Mesendoderm (in vitro differentiated cells): ENCODE measurements around the gene RBPJL.

Source experiments
- DNase-seq: peaks from one replicate; pipeline ENCODE4 v3.0.0; 2013
- H2AK5ac ChIP-seq: 2 replicates; pipeline ENCODE4 v1.6.1; 2013; ENCODE audit warnings: low read length, inconsistent platforms
- H2BK120ac ChIP-seq: 2 replicates; pipeline ENCODE4 v1.6.1; 2013; ENCODE audit warnings: low read depth, mild to moderate bottlenecking, low read length, moderate library complexity, mixed read lengths
- H2BK15ac ChIP-seq: replicated peaks from 2 replicates; pipeline ENCODE4 v1.6.1; 2013; ENCODE audit warnings: low read depth, mild to moderate bottlenecking, moderate library complexity
- H2BK5ac ChIP-seq: 2 replicates; pipeline ENCODE4 v1.6.1; 2013; ENCODE audit warnings: low read length, inconsistent platforms
- H3K18ac ChIP-seq: 2 replicates; pipeline ENCODE4 v1.6.1; 2013; ENCODE audit warnings: mild to moderate bottlenecking, low read length, mixed read lengths
- H3K23ac ChIP-seq: one replicate; pipeline ENCODE4 v1.6.1; 2013; ENCODE audit warnings: low read length
- H3K27ac ChIP-seq: 2 replicates; pipeline ENCODE4 v1.5.1; 2013; ENCODE audit warnings: low read depth, mild to moderate bottlenecking, inconsistent platforms, low read length, moderate library complexity
- H3K27me3 ChIP-seq: 2 replicates; pipeline ENCODE4 v1.6.1; 2013; ENCODE audit warnings: low read length, control low read depth, mild to moderate bottlenecking, inconsistent platforms; ENCODE audit not compliant: insufficient read depth, poor library complexity
- H3K36me3 ChIP-seq: 2 replicates; pipeline ENCODE4 v1.6.1; 2013; ENCODE audit warnings: low read length, inconsistent platforms; ENCODE audit not compliant: control insufficient read depth, insufficient read depth
- H3K4ac ChIP-seq: one replicate; pipeline ENCODE4 v1.6.1; 2013; ENCODE audit warnings: low read depth, mild to moderate bottlenecking, low read length, moderate library complexity
- H3K4me1 ChIP-seq: 2 replicates; pipeline ENCODE4 v1.6.1; 2013; ENCODE audit warnings: low read depth, low read length, inconsistent platforms; ENCODE audit not compliant: control insufficient read depth
- H3K4me2 ChIP-seq: 2 replicates; pipeline ENCODE4 v1.6.1; 2013; ENCODE audit warnings: low read length
- H3K4me3 ChIP-seq: 2 replicates; pipeline ENCODE4 v1.5.1; 2013; ENCODE audit warnings: mild to moderate bottlenecking, low read length
- H3K56ac ChIP-seq: one replicate; pipeline ENCODE4 v1.6.1; 2013; ENCODE audit warnings: low read length
- H3K79me1 ChIP-seq: 2 replicates; pipeline ENCODE4 v1.6.1; 2013; ENCODE audit warnings: low read length, inconsistent platforms
- H3K79me2 ChIP-seq: 2 replicates; pipeline ENCODE4 v1.6.1; 2013; ENCODE audit warnings: mild to moderate bottlenecking, low read length; ENCODE audit not compliant: control insufficient read depth, insufficient read depth
- H3K9ac ChIP-seq: 2 replicates; pipeline ENCODE4 v1.6.1; 2013; ENCODE audit warnings: low read length, inconsistent platforms
- H4K5ac ChIP-seq: one replicate; pipeline ENCODE4 v1.6.1; 2013; ENCODE audit warnings: low read length
- H4K8ac ChIP-seq: one replicate; pipeline ENCODE4 v1.6.1; 2013; ENCODE audit warnings: low read depth, mild to moderate bottlenecking, control low read depth, low read length, moderate library complexity
- WGBS: extraction: QIAGEN DNeasy Blood & Tissue Kit; methylation state at CpG from one replicate; pipeline ENCODE4 v1.1.7; 2013; ENCODE audit warnings: low lambda C conversion rate, missing lambda C conversion rate; ENCODE audit not compliant: insufficient coverage; ENCODE audit errors: extremely low coverage; 5-methylcytosine and 5-hydroxymethylcytosine counted together

Gene RBPJL

GRCh38 chr20:45353746-45354145 lies 47.1 kb downstream of the RBPJL start:
- H3K56ac ChIP-seq = no peak overlapping the region
- H3K18ac ChIP-seq = no peak overlapping the region
- no peak overlapping the region for H2BK120ac ChIP-seq
- no peak overlapping the region for H4K8ac ChIP-seq
- WGBS = no CpG with 5 or more reads among the region's 1 CpG
- no peak overlapping the region for H2AK5ac ChIP-seq
- H3K9ac ChIP-seq = no peak overlapping the region
- no peaks in the 10 kb centered on the region for H3K79me1 ChIP-seq
- no peak overlapping the region for H4K5ac ChIP-seq
- DNase-seq = peak; percentile 61
- H2BK5ac ChIP-seq = no peak overlapping the region
- no peak overlapping the region for H3K4me3 ChIP-seq
- H3K4me1 ChIP-seq = peaks cover 4% of the 10 kb centered on the region
- no peaks in the 10 kb centered on the region for H3K36me3 ChIP-seq
- no peak overlapping the region for H3K23ac ChIP-seq
- no peak overlapping the region for H3K27ac ChIP-seq
- H3K27me3 ChIP-seq = no peaks in the 10 kb centered on the region
- H2BK15ac ChIP-seq = no peak overlapping the region
- H3K4ac ChIP-seq = no peak overlapping the region
- no peaks in the 10 kb centered on the region for H3K79me2 ChIP-seq
- no peak overlapping the region for H3K4me2 ChIP-seq

- Histone ChIP-seq H3K4me1 (peaks cover 4% of the 10 kb centered on the region), H3K4me3 (no peak overlapping the region), H3K79me1 (no peaks in the 10 kb centered on the region), H3K23ac (no peak overlapping the region), H2BK5ac (no peak overlapping the region), H2AK5ac (no peak overlapping the region), H3K4ac (no peak overlapping the region), H2BK120ac (no peak overlapping the region), H3K27me3 (no peaks in the 10 kb centered on the region), H2BK15ac (no peak overlapping the region), H4K8ac (no peak overlapping the region), H3K18ac (no peak overlapping the region), H3K9ac (no peak overlapping the region), H3K56ac (no peak overlapping the region), H4K5ac (no peak overlapping the region), H3K4me2 (no peak overlapping the region), H3K27ac (no peak overlapping the region), H3K79me2 (no peaks in the 10 kb centered on the region), H3K36me3 (no peaks in the 10 kb centered on the region)
- no peak for DNase-seq
- no CpG with 5 or more reads among the region's 9 CpGs for WGBS
Measured at GRCh38 chr20:45354423-45355208, 48.0 kb downstream of the RBPJL start.

DNA sequence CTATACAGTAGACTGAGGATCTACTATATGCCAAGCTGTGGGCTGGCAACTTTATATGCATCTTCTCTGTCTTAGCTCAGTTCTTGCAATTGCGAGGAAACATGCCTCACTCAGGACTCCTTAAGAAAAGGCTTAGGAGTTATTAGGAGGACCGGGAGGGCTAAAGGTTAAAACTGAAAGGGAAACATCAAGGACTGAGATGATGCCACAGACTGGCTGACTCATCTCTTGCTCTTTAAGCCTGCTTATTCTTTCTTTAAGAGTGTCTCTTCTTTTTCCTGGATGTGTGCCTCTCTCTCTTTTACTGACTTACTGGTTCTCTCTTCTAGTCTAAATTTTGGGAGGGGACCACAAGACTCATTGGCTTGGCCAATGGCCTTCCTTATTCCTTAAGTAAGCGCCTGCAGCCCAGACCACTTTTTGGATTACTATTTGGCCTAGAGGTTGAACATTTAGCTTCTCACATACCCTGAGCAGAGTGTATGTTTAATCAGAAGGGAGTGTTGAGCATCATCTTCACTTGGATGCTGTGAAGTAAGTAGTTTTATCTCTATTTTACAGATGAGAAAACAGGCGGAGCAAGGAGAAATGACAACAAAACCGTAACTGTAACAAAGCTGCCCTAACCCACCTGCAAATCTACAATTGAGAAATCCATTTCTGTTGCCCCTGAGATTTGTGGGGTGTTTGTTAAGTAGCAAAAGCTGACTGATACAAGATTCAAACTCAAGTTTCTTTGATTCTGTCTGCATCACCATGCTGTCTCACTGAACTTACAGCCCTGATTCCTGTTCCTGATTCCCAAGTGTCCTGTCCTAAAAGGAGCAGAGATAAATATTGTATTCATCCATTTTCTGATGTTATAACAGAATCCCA lies 48.8 kb downstream of the RBPJL start:
- Histone ChIP-seq H4K8ac (no peak overlapping the region), H2BK120ac (no peak overlapping the region), H3K36me3 (no peaks in the 10 kb centered on the region), H3K4me3 (no peak overlapping the region), H3K4ac (no peak overlapping the region), H2BK15ac (no peak overlapping the region), H3K4me1 (peaks cover 4% of the 10 kb centered on the region), H3K27ac (no peak overlapping the region), H3K4me2 (no peak overlapping the region), H3K79me1 (no peaks in the 10 kb centered on the region), H2BK5ac (no peak overlapping the region), H3K56ac (no peak overlapping the region), H3K23ac (no peak overlapping the region), H3K27me3 (no peaks in the 10 kb centered on the region), H3K9ac (no peak overlapping the region), H4K5ac (no peak overlapping the region), H3K79me2 (no peaks in the 10 kb centered on the region), H2AK5ac (no peak overlapping the region), H3K18ac (no peak overlapping the region)
- DNase-seq = no peak
- WGBS = no CpG with 5 or more reads among the region's 5 CpGs

- H4K8ac ChIP-seq = no peak overlapping the region
- no peak overlapping the region for H3K4ac ChIP-seq
- no peak overlapping the region for H3K23ac ChIP-seq
- no peaks in the 10 kb centered on the region for H3K27me3 ChIP-seq
- H3K4me2 ChIP-seq = no peak overlapping the region
- no peak overlapping the region for H3K18ac ChIP-seq
- peak overlapping the region; percentile 17 for H3K56ac ChIP-seq
- DNase-seq = no peak
- peaks cover 4% of the 10 kb centered on the region for H3K4me1 ChIP-seq
- WGBS = no CpG with 5 or more reads among the region's 10 CpGs
- H3K4me3 ChIP-seq = no peak overlapping the region
- no peak overlapping the region for H3K27ac ChIP-seq
- H2BK120ac ChIP-seq = no peak overlapping the region
- H4K5ac ChIP-seq = no peak overlapping the region
- no peak overlapping the region for H2AK5ac ChIP-seq
- H3K79me2 ChIP-seq = no peaks in the 10 kb centered on the region
- H3K9ac ChIP-seq = no peak overlapping the region
- H3K79me1 ChIP-seq = peaks cover under 1% of the 10 kb centered on the region
- H2BK15ac ChIP-seq = no peak overlapping the region
- no peaks in the 10 kb centered on the region for H3K36me3 ChIP-seq
- H2BK5ac ChIP-seq = no peak overlapping the region
Measured at GRCh38 chr20:45358282-45359068, 51.8 kb downstream of the RBPJL start.

- Histone ChIP-seq H3K18ac (no peak overlapping the region), H3K56ac (no peak overlapping the region), H2BK5ac (no peak overlapping the region), H3K36me3 (no peaks in the 10 kb centered on the region), H4K8ac (no peak overlapping the region), H3K4me1 (peaks cover 8% of the 10 kb centered on the region), H3K27ac (no peak overlapping the region), H2BK120ac (no peak overlapping the region), H2AK5ac (no peak overlapping the region), H3K23ac (no peak overlapping the region), H3K4me3 (no peak overlapping the region), H3K79me2 (peaks cover 5% of the 10 kb centered on the region), H3K27me3 (no peaks in the 10 kb centered on the region), H3K9ac (no peak overlapping the region), H4K5ac (no peak overlapping the region), H3K4me2 (no peak overlapping the region), H2BK15ac (no peak overlapping the region), H3K79me1 (peaks cover 6% of the 10 kb centered on the region), H3K4ac (no peak overlapping the region)
- DNase-seq = no peak
- no CpG with 5 or more reads among the region's 7 CpGs for WGBS
Measured at GRCh38 chr20:45359069-45359405, 52.4 kb downstream of the RBPJL start.
